SU-DHL-6 (cell line): ENCODE data around the gene LEF1.

Source experiments
- H2AFZ ChIP-seq: fragments of 200-600 bp; sonication (generic); 2 replicates; pipeline ENCODE4 v1.6.1; 2014; ENCODE audit warnings: low read depth, mild to moderate bottlenecking, moderate library complexity, mixed read lengths, antibody characterized with exemption, low read length; ENCODE audit not compliant: severe bottlenecking
- H3F3A ChIP-seq: fragments of 200-600 bp; shearing (Covaris generic); 2 replicates; pipeline ENCODE4 v1.6.0; 2016; ENCODE audit warnings: antibody characterized with exemption, mild to moderate bottlenecking; ENCODE audit not compliant: insufficient read depth
- H3K27ac ChIP-seq: fragments of 200-600 bp; sonication (generic); 2 replicates; pipeline ENCODE4 v1.5.1; 2016; ENCODE audit warnings: low read depth, mild to moderate bottlenecking, low read length, moderate library complexity, mixed read lengths
- H3K27me3 ChIP-seq: fragments of 200-600 bp; sonication (generic), shearing (Covaris generic); 2 replicates; pipeline ENCODE4 v1.6.0; 2014; ENCODE audit warnings: mild to moderate bottlenecking, low read length
- H3K36me3 ChIP-seq: fragments of 200-600 bp; sonication (generic); 2 replicates; pipeline ENCODE4 v1.6.1; 2014; ENCODE audit warnings: mild to moderate bottlenecking, low read length, mixed read lengths
- H3K4me2 ChIP-seq: fragments of 300-600, 200-600 bp; shearing (Covaris generic), sonication (generic); 2 replicates; pipeline ENCODE4 v1.6.0; 2014; ENCODE audit warnings: low read length, low read depth, mild to moderate bottlenecking; ENCODE audit not compliant: poor library complexity, severe bottlenecking
- H3K4me3 ChIP-seq: fragments of 200-600 bp; sonication (generic); 2 replicates; pipeline ENCODE4 v1.5.1; 2014; ENCODE audit warnings: antibody characterized with exemption, low read length, mild to moderate bottlenecking, mixed read lengths; ENCODE audit not compliant: insufficient read depth, poor library complexity, severe bottlenecking
- H3K79me2 ChIP-seq: fragments of 200-600 bp; sonication (generic); 2 replicates; pipeline ENCODE4 v1.6.1; 2014; ENCODE audit warnings: mild to moderate bottlenecking, low read length, moderate library complexity; ENCODE audit not compliant: insufficient read depth
- H3K9ac ChIP-seq: fragments of 200-600 bp; sonication (generic); 2 replicates; pipeline ENCODE4 v1.7.0; 2014; ENCODE audit warnings: mild to moderate bottlenecking, low read length
- H3K9me2 ChIP-seq: fragments of 200-600 bp; sonication (generic); replicated peaks from 2 replicates; pipeline ENCODE4 v1.6.1; 2014; ENCODE audit warnings: low read length; ENCODE audit not compliant: insufficient read depth
- H3K9me3 ChIP-seq: fragments of 200-600 bp; sonication (generic); 2 replicates; pipeline ENCODE4 v1.6.1; 2014; ENCODE audit warnings: low read length, mixed read lengths; ENCODE audit not compliant: insufficient read depth
- H4K20me1 ChIP-seq: fragments of 200-600 bp; sonication (generic); 2 replicates; pipeline ENCODE4 v1.6.1; 2014; ENCODE audit warnings: low read depth, mild to moderate bottlenecking, antibody characterized with exemption, low read length, moderate library complexity, mixed read lengths
- CTCF ChIP-seq: fragments of 200-600 bp; sonication (generic); IDR thresholded peaks from one replicate; pipeline ENCODE4 v1.5.1; 2017; ENCODE audit warnings: antibody characterized with exemption, mild to moderate bottlenecking, low read length, moderate library complexity; ENCODE audit not compliant: insufficient read depth, poor library complexity, severe bottlenecking
- EZH2phosphoT487 ChIP-seq: fragments of 200-600 bp; sonication (generic), shearing (Covaris generic); conservative IDR thresholded peaks from 2 replicates; pipeline ENCODE4 v1.6.1; 2018; ENCODE audit warnings: mild to moderate bottlenecking, antibody characterized with exemption, low read length, moderate library complexity, mixed read lengths

The LEF1 gene

GRCh38 chr4:108047199-108047598, 121.5 kb downstream of the LEF1 start:
- Histone ChIP-seq H2AFZ (no peak overlapping the region), H3K36me3 (peaks cover 3% of the 10 kb centered on the region; the same call in 1 of the 2 replicates), H3K9ac (no peak overlapping the region), H3K9me3 (no peaks in the 10 kb centered on the region), H3F3A (no peaks in the 10 kb centered on the region; the same call in 1 of the 2 replicates), H3K4me2 (no peak overlapping the region), H3K27ac (no peak overlapping the region; the same call in 1 of the 2 replicates), H3K9me2 (no peaks in the 10 kb centered on the region), H3K79me2 (no peaks in the 10 kb centered on the region), H3K27me3 (no peaks in the 10 kb centered on the region), H4K20me1 (no peaks in the 10 kb centered on the region), H3K4me3 (no peak overlapping the region)
- TF ChIP-seq EZH2phosphoT487 = no peak
- no peak for TF ChIP-seq CTCF

- no peaks in the 10 kb centered on the region for H3K9me3 ChIP-seq
- H3K27me3 ChIP-seq = no peaks in the 10 kb centered on the region
- no peak overlapping the region for H3K4me3 ChIP-seq
- H3K4me2 ChIP-seq = no peak overlapping the region
- H4K20me1 ChIP-seq = no peaks in the 10 kb centered on the region
- H3K36me3 ChIP-seq = peaks cover 3% of the 10 kb centered on the region; the same call in 1 of the 2 replicates
- H3F3A ChIP-seq = no peaks in the 10 kb centered on the region; the same call in 1 of the 2 replicates
- H3K79me2 ChIP-seq = no peaks in the 10 kb centered on the region
- TF ChIP-seq EZH2phosphoT487 (no peak), CTCF (no peak)
- no peaks in the 10 kb centered on the region for H3K9me2 ChIP-seq
- no peak overlapping the region for H3K27ac ChIP-seq
- H3K9ac ChIP-seq = no peak overlapping the region
- H2AFZ ChIP-seq = no peak overlapping the region
Measured at GRCh38 chr4:108045687-108046024, 123.1 kb downstream of the LEF1 start.

DNA sequence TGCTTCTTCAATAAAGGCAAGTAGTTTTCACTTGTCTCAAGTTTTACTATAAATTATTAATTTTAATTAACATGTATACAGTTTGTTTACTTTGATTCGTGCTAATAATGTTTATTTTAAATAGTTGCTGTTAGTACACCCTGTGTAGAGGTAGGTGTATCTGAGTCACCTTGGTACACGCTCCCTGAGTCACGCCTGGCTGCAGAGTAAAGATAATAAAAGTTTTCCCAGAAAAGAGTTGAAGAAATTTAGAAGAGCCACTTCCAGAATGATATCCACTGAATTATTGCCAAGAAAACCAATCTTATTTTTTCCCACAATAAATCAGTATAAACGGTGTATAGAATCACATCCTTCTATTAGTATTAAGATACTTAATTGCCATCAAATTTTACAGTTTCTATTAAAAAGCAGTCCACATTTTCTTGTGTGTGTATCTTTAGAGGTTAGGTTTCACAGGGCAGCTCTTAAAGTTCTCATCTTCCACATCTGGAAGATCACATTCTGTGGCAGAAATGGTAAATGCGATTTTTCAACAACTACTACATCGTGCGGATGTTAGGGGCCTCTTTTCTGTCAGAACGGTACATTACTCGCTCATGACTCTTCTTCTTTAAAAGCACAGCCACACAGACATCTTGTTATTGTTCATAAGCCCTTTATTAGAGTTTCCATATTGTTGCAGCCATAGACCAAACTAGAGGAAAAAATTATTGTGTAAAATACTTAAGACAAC, 123.6 kb downstream of the LEF1 start:
- peaks cover 3% of the 10 kb centered on the region; the same call in 1 of the 2 replicates for H3K36me3 ChIP-seq
- no peaks in the 10 kb centered on the region for H3K9me3 ChIP-seq
- H4K20me1 ChIP-seq = no peaks in the 10 kb centered on the region
- no peaks in the 10 kb centered on the region for H3K79me2 ChIP-seq
- H3K4me3 ChIP-seq = no peak overlapping the region
- no peak overlapping the region for H3K27ac ChIP-seq
- no peaks in the 10 kb centered on the region for H3K27me3 ChIP-seq
- no peaks in the 10 kb centered on the region; the same call in 1 of the 2 replicates for H3F3A ChIP-seq
- H3K9ac ChIP-seq = no peak overlapping the region
- no peak overlapping the region for H3K4me2 ChIP-seq
- TF ChIP-seq CTCF (no peak), EZH2phosphoT487 (no peak)
- H2AFZ ChIP-seq = no peak overlapping the region
- no peaks in the 10 kb centered on the region for H3K9me2 ChIP-seq
